HG03135 (cell line): Measurements from ENCODE around the gene GJC2.
"Not testable (repeated sequence)": the region's sequence is repeated elsewhere in the genome, so short reads cannot be mapped to it uniquely, and the experiment has no call there.

ENCODE experiments used
- ATAC-seq: cut with Tn5 transposase; IDR thresholded peaks from one replicate; pipeline ENCODE4 v1.9.1; 2021; ENCODE audit warnings: mild to moderate bottlenecking, moderate library complexity; ENCODE audit not compliant: unreplicated experiment

Gene GJC2

GRCh38 chr1:228184152-228184551 is 34.4 kb downstream of the GJC2 start:
- no peak for ATAC-seq

- ATAC-seq, result no peak
Observed at GRCh38 chr1:228185641-228185965, 35.9 kb downstream of the GJC2 start.

- not testable (repeated sequence) for ATAC-seq
Observed at GRCh38 chr1:228188249-228188648, 38.5 kb downstream of the GJC2 start.

GRCh38 chr1:228190182-228190581 is 40.5 kb downstream of the GJC2 start:
- ATAC-seq, result no peak

- ATAC-seq, result no peak
Observed at GRCh38 chr1:228190778-228191177, 41.0 kb downstream of the GJC2 start.

DNA sequence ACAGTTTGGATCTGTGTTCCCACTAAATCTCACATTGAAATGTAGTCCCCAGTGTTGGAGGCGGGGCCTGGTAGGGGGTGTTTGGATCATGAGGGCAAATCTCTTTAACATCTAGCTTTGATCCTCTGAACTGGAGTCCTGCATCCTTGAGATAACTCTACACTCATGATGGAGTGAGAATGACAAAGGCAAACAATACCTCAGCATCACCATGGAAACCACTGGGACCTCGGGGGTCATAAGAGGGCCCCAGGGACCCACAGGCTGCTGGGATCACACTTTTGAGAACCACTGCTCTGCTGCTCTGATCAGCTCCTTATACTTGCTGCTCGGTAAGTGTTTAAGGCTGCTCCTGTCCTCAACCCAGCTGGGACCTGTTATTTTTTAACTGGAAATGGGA is 44.7 kb downstream of the GJC2 start:
- no peak for ATAC-seq

- no peak for ATAC-seq
Observed at GRCh38 chr1:228194921-228195812, 45.4 kb downstream of the GJC2 start.

DNA sequence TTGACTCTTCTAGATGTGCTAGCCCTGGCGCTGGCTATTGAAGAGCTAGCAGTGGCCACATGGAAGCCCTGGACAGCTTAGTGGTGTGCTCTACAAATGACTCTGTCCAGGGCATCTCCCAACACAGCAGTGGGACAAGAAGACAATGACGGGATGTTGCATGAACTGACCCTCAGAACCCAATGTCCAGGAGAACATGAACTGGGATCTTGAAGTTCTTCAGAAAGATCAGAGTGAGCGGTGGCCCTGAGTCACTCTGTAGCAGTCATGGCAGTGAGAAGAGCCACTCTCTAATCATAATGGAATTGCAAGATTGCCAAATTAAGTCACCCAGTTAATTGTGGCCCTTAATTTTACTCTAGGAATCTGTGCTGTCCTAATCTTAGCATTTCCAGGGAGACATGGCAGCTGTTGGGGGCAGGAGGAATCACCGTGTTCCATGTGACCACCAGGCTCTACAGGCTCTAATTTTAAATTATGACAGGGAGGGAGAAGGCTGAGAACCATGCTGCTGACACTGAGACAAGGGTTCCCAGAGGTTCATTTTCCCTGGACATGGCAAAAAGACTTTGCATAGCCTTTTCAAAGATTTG is 47.9 kb downstream of the GJC2 start:
- no peak for ATAC-seq

GRCh38 chr1:228198977-228199590 is 49.4 kb downstream of the GJC2 start:
- ATAC-seq, result no peak

DNA sequence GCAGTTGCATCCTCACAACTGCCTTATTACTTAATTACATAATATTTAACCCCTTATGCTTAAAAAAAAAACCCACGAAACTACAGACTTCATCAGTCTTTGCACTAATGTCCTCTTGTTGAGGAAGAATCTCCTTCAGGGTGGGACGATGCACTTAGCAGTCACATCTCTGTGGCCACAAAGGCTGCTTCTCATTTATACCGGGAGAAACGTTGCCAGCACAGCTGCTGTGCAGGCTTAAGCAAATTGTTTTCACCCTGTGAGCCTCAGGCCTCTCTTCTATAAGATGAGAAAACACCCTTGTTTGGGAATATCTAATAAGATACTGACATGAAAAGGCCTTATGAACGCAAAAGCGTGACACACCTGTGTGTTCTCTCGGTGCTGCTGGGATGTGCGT is 55.2 kb downstream of the GJC2 start:
- no peak for ATAC-seq

- ATAC-seq, result no peak
Observed at GRCh38 chr1:228205526-228206436, 56.1 kb downstream of the GJC2 start.

DNA sequence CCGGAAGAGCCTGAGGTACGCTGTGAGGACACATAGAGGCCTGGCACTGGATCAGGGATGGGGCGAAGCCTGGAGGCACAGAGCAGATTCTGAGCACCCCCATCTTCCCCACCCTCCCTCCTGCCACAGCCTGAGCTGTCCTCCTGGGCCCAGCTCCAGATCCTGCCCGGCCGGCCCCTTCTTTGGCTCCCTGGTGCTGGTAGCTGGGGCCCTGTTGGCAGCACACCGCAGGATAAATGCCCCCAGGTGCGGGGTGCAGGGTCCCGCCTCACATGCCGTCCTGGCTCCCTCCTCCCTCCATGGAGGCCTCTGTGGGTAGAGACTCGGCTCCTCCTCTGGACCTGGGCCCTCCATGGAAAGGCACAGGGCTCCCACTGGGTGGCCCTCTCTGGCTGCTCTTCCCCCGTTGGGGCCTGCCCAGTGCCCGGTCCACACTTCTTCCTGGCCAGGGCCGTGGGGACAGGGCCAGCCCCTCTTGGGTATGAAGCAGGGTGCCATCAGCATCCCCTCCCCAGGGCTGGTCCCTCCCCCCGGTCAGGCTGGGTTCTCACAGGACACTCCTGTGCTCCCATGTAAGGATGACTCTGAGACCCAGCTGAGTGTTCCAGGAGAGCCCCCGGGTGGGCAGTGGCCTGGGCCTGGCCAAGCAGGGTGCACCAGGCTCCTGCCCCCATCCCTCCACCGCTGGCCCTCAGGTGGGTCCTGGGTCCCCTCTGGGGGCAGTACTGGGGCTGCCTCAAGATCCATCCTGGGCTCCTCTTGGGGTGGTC is 57.0 kb downstream of the GJC2 start:
- ATAC-seq, result no peak

DNA sequence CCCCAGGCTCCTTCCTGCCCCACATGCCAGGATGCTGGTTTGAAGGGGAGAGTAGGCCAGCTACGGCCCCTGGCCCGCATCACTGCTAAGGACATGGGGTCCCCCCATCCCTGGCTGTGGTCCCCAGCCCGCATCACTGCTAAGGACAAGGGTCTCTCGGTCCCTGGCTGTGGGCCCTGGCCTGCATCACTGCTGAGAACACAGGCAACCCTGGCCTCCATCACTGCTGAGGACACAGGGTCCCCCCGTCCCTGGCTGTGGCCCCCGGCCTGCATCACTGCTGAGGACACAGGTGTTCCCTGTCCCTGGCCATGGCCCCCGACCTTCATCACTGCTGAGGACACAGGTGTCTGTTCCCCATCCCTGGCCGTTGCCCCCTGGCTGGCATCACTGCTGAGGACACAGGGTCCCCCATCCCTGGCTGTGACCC is 57.7 kb downstream of the GJC2 start:
- ATAC-seq, result no peak

GRCh38 chr1:228207851-228208821 is 58.4 kb downstream of the GJC2 start, which contains the start of gene OBSCN:
OBSCN (plus strand) TSS chr1:228208044; CDS start chr1:228211784, 3,740 bp downstream.
- no peak for ATAC-seq

DNA sequence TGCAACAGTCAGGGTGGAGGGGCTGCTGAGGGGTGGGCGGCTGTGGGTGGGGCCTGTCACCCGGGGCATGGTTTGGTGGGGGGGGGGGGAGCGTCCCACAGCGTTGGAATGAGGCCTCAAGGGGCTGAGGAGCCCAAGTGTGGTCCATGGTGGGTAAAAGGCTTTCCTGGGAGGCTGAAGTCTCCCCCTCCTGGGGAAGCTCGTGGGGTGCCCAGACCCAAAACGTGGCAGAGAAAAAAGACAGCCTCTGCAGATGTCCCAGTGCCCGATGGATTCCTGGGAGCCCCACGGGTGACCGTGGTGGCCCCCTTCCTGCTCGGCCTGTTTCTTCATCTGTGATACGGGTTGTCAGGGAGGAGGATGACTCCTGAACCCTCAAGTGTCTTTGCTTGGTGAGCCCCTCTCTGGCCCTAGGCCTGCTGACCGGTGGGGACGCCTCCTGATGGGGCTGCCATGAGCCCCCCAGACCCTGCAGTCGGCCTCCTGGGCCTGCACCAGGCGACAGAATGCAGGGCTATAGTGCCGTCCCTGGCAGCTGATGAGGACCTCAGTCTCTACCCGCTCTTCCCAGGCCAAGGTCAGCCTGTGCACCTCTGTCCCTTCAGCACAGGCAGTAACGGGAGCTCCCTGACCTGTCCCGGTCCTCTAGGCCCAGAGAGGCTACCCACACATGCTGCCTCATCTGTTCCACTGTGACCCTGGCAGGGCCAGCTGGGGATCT is 59.3 kb downstream of the GJC2 start:
- ATAC-seq, result no peak
